H1 (cell line): ENCODE results near the gene CFAP61. TPM values are rescaled to one million over a fixed set of nuclear protein-coding genes. Genes with fewer than 3 reads are reported as not detected.

Experiments
- CTCF ChIA-PET: fragments of 300-600 bp; sonication (Branson Sonifier 250); formaldehyde crosslinking; loops from one replicate; lab custom pipeline; 2021; ENCODE audit not compliant: partially characterized antibody; lab: Charles Lee
- POLR2A ChIA-PET: fragments of 300-600 bp; sonication (Branson Sonifier 250); formaldehyde crosslinking; loops from one replicate; lab custom pipeline; 2021; ENCODE audit warnings: inconsistent platforms; ENCODE audit not compliant: partially characterized antibody; lab: Charles Lee
- DNase-seq, 2 experiments: peaks; one replicate each; pipeline versions ENCODE4 v3.0.0 to v3.0.0-alpha.2; 2010 to 2022; ENCODE audit warnings: low spot score in 2 of 2, low read depth in 1 of 2, mixed read lengths in 1 of 2
- FAIRE-seq: peaks from 2 replicates; lab custom pipeline; 2011; peaks lifted over from hg19 to GRCh38; lab: Jason Lieb, UNC
- H2AFZ ChIP-seq: 2 replicates; pipeline ENCODE4 v1.8.1; 2012; ENCODE audit warnings: low read length, inconsistent platforms
- H2AK5ac ChIP-seq: 2 replicates; pipeline ENCODE4 v1.6.1; 2013; ENCODE audit warnings: low read depth, low read length
- H2BK120ac ChIP-seq: replicated peaks from 2 replicates; pipeline ENCODE3; 2013; ENCODE audit warnings: low read depth, low read length, inconsistent platforms
- H2BK12ac ChIP-seq: 2 replicates; pipeline ENCODE4 v1.6.1; 2013; ENCODE audit warnings: low read depth, low read length
- H2BK15ac ChIP-seq: 2 replicates; pipeline ENCODE4 v1.6.1; 2013; ENCODE audit warnings: low read length
- H2BK20ac ChIP-seq: 2 replicates; pipeline ENCODE4 v1.6.1; 2013; ENCODE audit warnings: low read length
- H2BK5ac ChIP-seq: 2 replicates; pipeline ENCODE4 v1.6.1; 2013; ENCODE audit warnings: low read depth, low read length
- H3K14ac ChIP-seq: 2 replicates; pipeline ENCODE4 v1.6.1; 2013; ENCODE audit warnings: inconsistent platforms; ENCODE audit not compliant: insufficient read length
- H3K18ac ChIP-seq: 2 replicates; pipeline ENCODE4 v1.6.1; 2013; ENCODE audit warnings: low read length; ENCODE audit errors: extremely low read depth
- H3K23ac ChIP-seq: 2 replicates; pipeline ENCODE4 v1.6.1; 2013; ENCODE audit warnings: inconsistent platforms; ENCODE audit not compliant: insufficient read length
- H3K23me2 ChIP-seq: 2 replicates; pipeline ENCODE4 v1.6.1; 2013; ENCODE audit warnings: low read depth, low read length
- H3K27ac ChIP-seq: 2 replicates; pipeline ENCODE4 v1.6.1; 2011; ENCODE audit warnings: low read depth, low read length, inconsistent platforms
- H3K27me3 ChIP-seq, 4 experiments: replicated peaks in 1 of 4; 1 replicate in 1 of 4; 2 replicates in 3 of 4; pipeline versions ENCODE4 v1.6.1 to v1.8.1; 2011 to 2013; ENCODE audit warnings: low read length in 3 of 4, mild to moderate bottlenecking in 3 of 4, inconsistent platforms in 2 of 4, mixed read lengths in 2 of 4, moderate library complexity in 1 of 4; ENCODE audit not compliant: control insufficient read depth in 3 of 4, insufficient read depth in 3 of 4; ENCODE audit errors: extremely low read depth in 1 of 4
- H3K36me3 ChIP-seq, 4 experiments: 2 replicates each; pipeline versions ENCODE4 v1.6.1 to v1.8.1; 2011 to 2013; ENCODE audit warnings: mild to moderate bottlenecking in 4 of 4, low read length in 3 of 4, moderate library complexity in 2 of 4, control low read depth in 1 of 4, inconsistent platforms in 1 of 4; ENCODE audit not compliant: insufficient read depth in 4 of 4, control insufficient read depth in 2 of 4
- H3K4ac ChIP-seq: replicated peaks from 2 replicates; pipeline ENCODE3; 2013; ENCODE audit warnings: low read length, low read depth, mixed read lengths, inconsistent platforms; ENCODE audit not compliant: insufficient read length
- H3K4me1 ChIP-seq, 4 experiments: replicated peaks in 1 of 4; 1 replicate in 1 of 4; 2 replicates in 3 of 4; pipeline versions ENCODE4 v1.6.1 to v1.8.1; 2011 to 2013; ENCODE audit warnings: low read length in 3 of 4, inconsistent platforms in 2 of 4, mixed read lengths in 1 of 4; ENCODE audit not compliant: insufficient read depth in 4 of 4, control insufficient read depth in 3 of 4
- H3K4me2 ChIP-seq, 2 experiments: 2 replicates each; pipeline versions ENCODE4 v1.6.1 to v1.8.1; 2011 to 2013; ENCODE audit warnings: low read depth in 2 of 2, low read length in 2 of 2, control low read depth in 1 of 2, inconsistent platforms in 1 of 2, mild to moderate bottlenecking in 1 of 2; ENCODE audit not compliant: insufficient read depth in 1 of 2
- H3K4me3 ChIP-seq, 4 experiments: fragments of 200-600, 300-600 bp in 1 of 4; sonication (generic), shearing (Covaris generic), sonication (Bioruptor Twin) in 1 of 4; 2 replicates each; pipeline versions ENCODE4 v1.5.1 to v1.8.1; 2011 to 2016; ENCODE audit warnings: low read length in 4 of 4, low read depth in 3 of 4, control low read depth in 2 of 4, inconsistent platforms in 2 of 4, mild to moderate bottlenecking in 2 of 4, mixed read lengths in 1 of 4, moderate library complexity in 1 of 4; ENCODE audit not compliant: insufficient read depth in 2 of 4; ENCODE audit errors: extremely low read depth in 1 of 4
- H3K56ac ChIP-seq: replicated peaks from 2 replicates; pipeline ENCODE3; 2013; ENCODE audit warnings: low read depth, mild to moderate bottlenecking, mixed read lengths, low read length, inconsistent platforms; ENCODE audit not compliant: insufficient read length
- H3K79me1 ChIP-seq: 2 replicates; pipeline ENCODE4 v1.6.1; 2013; ENCODE audit warnings: low read depth, low read length, control low read depth
- H3K79me2 ChIP-seq, 2 experiments: 2 replicates each; pipeline versions ENCODE4 v1.6.1 to v1.8.1; 2012 to 2013; ENCODE audit warnings: low read length in 2 of 2, mild to moderate bottlenecking in 2 of 2, inconsistent platforms in 1 of 2; ENCODE audit not compliant: insufficient read depth in 2 of 2, control insufficient read depth in 1 of 2
- H3K9ac ChIP-seq, 4 experiments: replicated peaks in 1 of 4; 1 replicate in 1 of 4; 2 replicates in 3 of 4; pipeline versions ENCODE4 v1.6.1 to v1.8.1; 2011 to 2013; ENCODE audit warnings: low read depth in 3 of 4, low read length in 3 of 4, control low read depth in 2 of 4, mild to moderate bottlenecking in 2 of 4, moderate library complexity in 2 of 4, inconsistent platforms in 1 of 4; ENCODE audit errors: extremely low read depth in 1 of 4
- H3K9me3 ChIP-seq, 2 experiments: 2 replicates each; pipeline versions ENCODE4 v1.6.1 to v1.8.1; 2012 to 2013; ENCODE audit warnings: mild to moderate bottlenecking in 2 of 2, moderate library complexity in 2 of 2, control low read depth in 1 of 2, inconsistent platforms in 1 of 2, low read depth in 1 of 2, low read length in 1 of 2, mixed read lengths in 1 of 2; ENCODE audit not compliant: insufficient read depth in 2 of 2
- H4K20me1 ChIP-seq, 2 experiments: replicated peaks in 1 of 2; 2 replicates each; pipeline versions ENCODE3 to v1.8.1; 2011 to 2013; ENCODE audit warnings: inconsistent platforms in 2 of 2, low read length in 2 of 2, mild to moderate bottlenecking in 1 of 2; ENCODE audit not compliant: insufficient read depth in 2 of 2, control insufficient read depth in 1 of 2
- H4K5ac ChIP-seq: 2 replicates; pipeline ENCODE4 v1.6.1; 2013; ENCODE audit warnings: low read length, low read depth, mixed read lengths, inconsistent platforms; ENCODE audit not compliant: insufficient read length
- H4K8ac ChIP-seq: 2 replicates; pipeline ENCODE4 v1.8.0; 2013; ENCODE audit warnings: mild to moderate bottlenecking, moderate library complexity, low read length, inconsistent platforms; ENCODE audit not compliant: insufficient read depth; ENCODE audit errors: extremely low read depth
- H4K91ac ChIP-seq: replicated peaks from 2 replicates; pipeline ENCODE3; 2013; ENCODE audit warnings: low read length, mixed read lengths, inconsistent platforms; ENCODE audit not compliant: insufficient read length
- CTCF ChIP-seq, 3 experiments: IDR thresholded peaks; 1 replicate in 2 of 3; 2 replicates in 1 of 3; pipeline versions ENCODE4 v1.5.1 to v1.6.1; 2011; ENCODE audit warnings: low read length in 3 of 3, mild to moderate bottlenecking in 3 of 3, inconsistent platforms in 2 of 3, low read depth in 1 of 3, moderate library complexity in 1 of 3; ENCODE audit not compliant: insufficient read depth in 1 of 3; ENCODE audit errors: control extremely low read depth in 1 of 3
- EZH2 ChIP-seq: fragments of 200-600 bp; sonication (generic); IDR thresholded peaks from 2 replicates; pipeline ENCODE4 v1.7.1; 2012; ENCODE audit warnings: low read depth, mild to moderate bottlenecking, moderate library complexity, low read length, inconsistent platforms; ENCODE audit not compliant: severe bottlenecking
- GABPA ChIP-seq: IDR thresholded peaks from 2 replicates; pipeline ENCODE4 v1.6.1; 2011; ENCODE audit warnings: mild to moderate bottlenecking, low read length, moderate library complexity, borderline replicate concordance; ENCODE audit not compliant: insufficient read depth
- PHF8 ChIP-seq: fragments of 200-600 bp; sonication (generic); conservative IDR thresholded peaks from 2 replicates; pipeline ENCODE4 v1.7.1; 2012; ENCODE audit warnings: low read depth, mild to moderate bottlenecking, inconsistent platforms, low read length, moderate library complexity
- RAD21 ChIP-seq, 2 experiments: IDR thresholded peaks in 1 of 2; conservative IDR thresholded peaks in 1 of 2; 2 replicates each; pipeline ENCODE4 v1.6.1; 2011; ENCODE audit warnings: low read depth in 2 of 2, low read length in 2 of 2, improper control_type of control experiment in 1 of 2, inconsistent platforms in 1 of 2, mild to moderate bottlenecking in 1 of 2, moderate library complexity in 1 of 2
- RBBP5 ChIP-seq: IDR thresholded peaks from 2 replicates; pipeline ENCODE4 v1.7.1; 2012; ENCODE audit warnings: low read depth, mild to moderate bottlenecking, inconsistent platforms, low read length, moderate library complexity, borderline replicate concordance
- RFX5 ChIP-seq: IDR thresholded peaks from 2 replicates; pipeline ENCODE4 v1.6.1; 2011; ENCODE audit warnings: low read depth, low read length, improper control_type of control experiment, borderline replicate concordance
- SP1 ChIP-seq: IDR thresholded peaks from 2 replicates; pipeline ENCODE4 v1.6.1; 2011; ENCODE audit warnings: low read depth, low read length
- SRF ChIP-seq: IDR thresholded peaks from 2 replicates; pipeline ENCODE4 v1.6.1; 2011; ENCODE audit warnings: mild to moderate bottlenecking, low read depth, low read length, moderate library complexity
- SUZ12 ChIP-seq: fragments of 200-600 bp; sonication (generic); IDR thresholded peaks from 2 replicates; pipeline ENCODE4 v1.6.1; 2012; ENCODE audit warnings: mild to moderate bottlenecking, inconsistent platforms, low read length, moderate library complexity, mixed read lengths
- TCF12 ChIP-seq: IDR thresholded peaks from 2 replicates; pipeline ENCODE4 v1.6.1; 2011; ENCODE audit warnings: low read depth, mild to moderate bottlenecking, low read length
- WGBS, 2 experiments: shearing (Covaris generic) in 1 of 2; methylation state at CpG; one replicate each; pipeline versions ENCODE4 v1.1.6 to v1.1.7; 2013 to 2015; ENCODE audit warnings: low lambda C conversion rate in 2 of 2, mixed read lengths in 2 of 2, inconsistent platforms in 1 of 2, low coverage in 1 of 2, missing lambda C conversion rate in 1 of 2; ENCODE audit not compliant: insufficient replicate concordance in 2 of 2, insufficient coverage in 1 of 2, insufficient read length in 1 of 2; ENCODE audit errors: extremely low coverage in 1 of 2, missing lambda C conversion rate in 1 of 2; 5-methylcytosine and 5-hydroxymethylcytosine counted together
- polyA plus RNA-seq, 7 experiments: library from polyadenylated mRNA; depleted of rRNA in 3 of 7; stranded (reverse) in 5 of 7; unstranded in 2 of 7; fragments of >200 nt in 5 of 7; fragments of 200-250 nt in 2 of 7; gene quantifications; 1 replicate in 5 of 7; 2 replicates in 1 of 7; 4 replicates in 1 of 7; pipeline versions ENCODE4 v1.2.1 to v1.2.3, GENCODE V29; 2011 to 2013; ENCODE audit warnings: missing spikeins in 2 of 7, mixed read lengths in 2 of 7
- total RNA-seq: library from RNA; stranded (reverse); fragmentation: NEBNext Ultra II Directional; extraction: Animal tissue kit (Norgen Biotek cat#: 25700); gene quantifications from 2 replicates; pipeline ENCODE4 v1.2.1, GENCODE V29; 2021

The CFAP61 gene
- total and polyA plus RNA-seq, 2 of the 8 experiments (the other 6 are each of a cell fraction or from before 2014, with no cell fraction given): 0.29 to 0.61 TPM

GRCh38 chr20:20261159-20261558, 208.8 kb downstream of the CFAP61 start:
- no peak overlapping the region for H2BK15ac ChIP-seq
- H4K20me1 ChIP-seq: no peaks in the 10 kb centered on the region
- no peak overlapping the region for H3K9ac ChIP-seq
- no peak overlapping the region for H4K8ac ChIP-seq
- H3K27ac ChIP-seq: no peak overlapping the region
- H3K23me2 ChIP-seq: no peaks in the 10 kb centered on the region
- no peak overlapping the region for H3K4me3 ChIP-seq
- no peak overlapping the region for H2AFZ ChIP-seq
- DNase-seq (no peak), FAIRE-seq (no peak)
- no peaks in the 10 kb centered on the region for H3K36me3 ChIP-seq
- H3K79me2 ChIP-seq: no peaks in the 10 kb centered on the region
- 86% methylated on average over 1 of the region's 1 CpG; no CpG with 5 or more reads in 1 of the 2 experiments for WGBS, 2 experiments
- no peak overlapping the region for H3K4ac ChIP-seq
- no peak overlapping the region for H2BK12ac ChIP-seq
- POLR2A ChIA-PET: no interaction called here
- no peak overlapping the region for H4K91ac ChIP-seq
- no peak overlapping the region for H2BK120ac ChIP-seq
- H3K14ac ChIP-seq: no peak overlapping the region
- no peak overlapping the region for H2BK20ac ChIP-seq
- no peak overlapping the region for H3K4me2 ChIP-seq
- no peak overlapping the region for H2AK5ac ChIP-seq
- H3K23ac ChIP-seq: no peak overlapping the region
- no peak overlapping the region for H3K56ac ChIP-seq
- H3K18ac ChIP-seq: no peak overlapping the region
- H4K5ac ChIP-seq: no peak overlapping the region
- H3K4me1 ChIP-seq: no peaks in the 10 kb centered on the region
- H3K79me1 ChIP-seq: no peaks in the 10 kb centered on the region
- H3K27me3 ChIP-seq: no peaks in the 10 kb centered on the region
- H3K9me3 ChIP-seq: no peaks in the 10 kb centered on the region
- no peak overlapping the region for H2BK5ac ChIP-seq
- CTCF ChIA-PET: interaction anchor here (1.2 kb wide), 1 partner anchor 23 kb away, joined by 8 read pairs; no protein-coding TSS in a partner anchor
- TF ChIP-seq SRF (no peak), GABPA (no peak), TCF12 (no peak), SUZ12 (no peak), PHF8 (no peak), RBBP5 (no peak), CTCF (IDR thresholded peaks at IDR 0.05; ENCODE audit: control extremely low read depth in 1 of 3, insufficient read depth in 1 of 3, low read depth in 1 of 3, low read length in 3 of 3) (no peak), SP1 (no peak), EZH2 (no peak), RAD21 (IDR thresholded peaks at IDR 0.05 in 1 of 2, conservative IDR thresholded peaks at IDR 0.05 in 1 of 2; ENCODE audit: low read depth in 2 of 2, low read length in 2 of 2) (no peak), RFX5 (no peak)
